ENCODE measurements around the gene SLC26A8.

DNA sequence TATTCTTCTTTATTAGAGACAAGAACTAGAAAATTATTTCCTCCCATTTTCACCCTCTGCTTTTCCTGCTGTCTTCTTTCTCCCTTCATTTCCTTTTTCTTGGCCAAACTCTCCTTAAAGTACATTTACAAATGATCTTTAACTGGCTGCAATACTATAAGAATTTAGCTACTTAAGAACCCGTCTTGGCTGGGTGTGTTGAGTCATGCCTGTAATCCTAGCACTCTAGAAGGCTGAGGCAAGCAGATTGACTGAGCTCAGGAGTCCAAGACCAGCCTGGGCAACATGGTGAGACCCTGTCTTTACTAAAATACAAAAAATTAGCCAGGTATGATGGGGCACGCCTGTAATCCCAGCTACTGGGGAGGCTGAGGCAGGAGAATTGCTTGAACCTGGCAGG lies 64.3 kb downstream of the SLC26A8 start:
- no peak for TF ChIP-seq EP300 (IDR thresholded peaks at IDR 0.05)
- TF ChIP-seq, protein P1, sequence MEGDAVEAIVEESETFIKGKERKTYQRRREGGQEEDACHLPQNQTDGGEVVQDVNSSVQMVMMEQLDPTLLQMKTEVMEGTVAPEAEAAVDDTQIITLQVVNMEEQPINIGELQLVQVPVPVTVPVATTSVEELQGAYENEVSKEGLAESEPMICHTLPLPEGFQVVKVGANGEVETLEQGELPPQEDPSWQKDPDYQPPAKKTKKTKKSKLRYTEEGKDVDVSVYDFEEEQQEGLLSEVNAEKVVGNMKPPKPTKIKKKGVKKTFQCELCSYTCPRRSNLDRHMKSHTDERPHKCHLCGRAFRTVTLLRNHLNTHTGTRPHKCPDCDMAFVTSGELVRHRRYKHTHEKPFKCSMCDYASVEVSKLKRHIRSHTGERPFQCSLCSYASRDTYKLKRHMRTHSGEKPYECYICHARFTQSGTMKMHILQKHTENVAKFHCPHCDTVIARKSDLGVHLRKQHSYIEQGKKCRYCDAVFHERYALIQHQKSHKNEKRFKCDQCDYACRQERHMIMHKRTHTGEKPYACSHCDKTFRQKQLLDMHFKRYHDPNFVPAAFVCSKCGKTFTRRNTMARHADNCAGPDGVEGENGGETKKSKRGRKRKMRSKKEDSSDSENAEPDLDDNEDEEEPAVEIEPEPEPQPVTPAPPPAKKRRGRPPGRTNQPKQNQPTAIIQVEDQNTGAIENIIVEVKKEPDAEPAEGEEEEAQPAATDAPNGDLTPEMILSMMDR (IDR thresholded peaks at IDR 0.05), result no peak

Measured in stomach (tissue), 4 donors.